Kidney glomerular epithelial cell (primary cell): Measurements from ENCODE around the gene ADCYAP1R1.

ENCODE experiments used
- DNase-seq: peaks from one replicate; lab custom pipeline; 2025; lab: John Stamatoyannopoulos, UW

Gene ADCYAP1R1

GRCh38 chr7:31106303-31107105, 54.4 kb downstream of the ADCYAP1R1 start:
- no peak for DNase-seq

GRCh38 chr7:31107106-31108090, 55.3 kb downstream of the ADCYAP1R1 start:
- no peak for DNase-seq

- no peak for DNase-seq
Observed at GRCh38 chr7:31108097-31108657, 56.1 kb downstream of the ADCYAP1R1 start.

GRCh38 chr7:31109751-31110150, 57.6 kb downstream of the ADCYAP1R1 start:
- no peak for DNase-seq

GRCh38 chr7:31110331-31111108, 58.4 kb downstream of the ADCYAP1R1 start:
- DNase-seq: no peak

- DNase-seq: no peak
Observed at GRCh38 chr7:31111109-31111451, 59.0 kb downstream of the ADCYAP1R1 start.

- DNase-seq: no peak
Observed at GRCh38 chr7:31113660-31114059, 61.6 kb downstream of the ADCYAP1R1 start.

- peak; percentile 29 for DNase-seq
Observed at GRCh38 chr7:31114593-31115343, 62.7 kb downstream of the ADCYAP1R1 start.

- DNase-seq: no peak
Observed at GRCh38 chr7:31116615-31117014, 64.5 kb downstream of the ADCYAP1R1 start.

- no peak for DNase-seq
Observed at GRCh38 chr7:31119249-31119648, 67.1 kb downstream of the ADCYAP1R1 start.

- DNase-seq: no peak
Observed at GRCh38 chr7:31120800-31121513, 68.8 kb downstream of the ADCYAP1R1 start.

GRCh38 chr7:31121601-31122000, 69.5 kb downstream of the ADCYAP1R1 start:
- no peak for DNase-seq

- peak; percentile 63 for DNase-seq
Observed at GRCh38 chr7:31122649-31123058, 70.5 kb downstream of the ADCYAP1R1 start.

- DNase-seq: no peak
Observed at GRCh38 chr7:31123321-31123720, 71.2 kb downstream of the ADCYAP1R1 start.

- no peak for DNase-seq
Observed at GRCh38 chr7:31123726-31124125, 71.6 kb downstream of the ADCYAP1R1 start.

GRCh38 chr7:31125171-31125570, 73.1 kb downstream of the ADCYAP1R1 start:
- DNase-seq: no peak

GRCh38 chr7:31126976-31127375, 74.9 kb downstream of the ADCYAP1R1 start:
- no peak for DNase-seq

GRCh38 chr7:31129067-31129466, 77.0 kb downstream of the ADCYAP1R1 start:
- no peak for DNase-seq

- no peak for DNase-seq
Observed at GRCh38 chr7:31133497-31133896, 81.4 kb downstream of the ADCYAP1R1 start.
